Liver (tissue), 9 donors: ENCODE results near the gene JAGN1. TPM values are rescaled to one million over a fixed set of nuclear protein-coding genes. Genes with fewer than 3 reads are reported as not detected.
A peak's percentile ranks its signal among the peaks of the same experiment; 100 is the strongest.

Experiments
- DNase-seq: peaks from one replicate; pipeline ENCODE4 v3.0.0-alpha.2; 2017; ENCODE audit warnings: low spot score
- H3K27ac ChIP-seq, 2 donors: one replicate each; pipeline ENCODE4 v1.7.0; 2013; ENCODE audit warnings: inconsistent platforms in 2 of 2, low read length in 2 of 2, control low read depth in 1 of 2, low read depth in 1 of 2, mild to moderate bottlenecking in 1 of 2
- H3K27me3 ChIP-seq, 4 donors: one replicate each; pipeline versions ENCODE4 v1.6.1 to v1.7.0; 2013; ENCODE audit warnings: low read length in 3 of 4, inconsistent platforms in 1 of 4, mild to moderate bottlenecking in 1 of 4, moderate library complexity in 1 of 4; ENCODE audit not compliant: control insufficient read depth in 4 of 4, insufficient read depth in 4 of 4
- H3K36me3 ChIP-seq, 4 donors: one replicate each; pipeline versions ENCODE4 v1.6.1 to v1.7.0; 2013; ENCODE audit warnings: low read length in 3 of 4, mild to moderate bottlenecking in 3 of 4, low read depth in 1 of 4, moderate library complexity in 1 of 4; ENCODE audit not compliant: control insufficient read depth in 4 of 4, insufficient read depth in 3 of 4
- H3K4me1 ChIP-seq, 4 donors: one replicate each; pipeline versions ENCODE4 v1.6.1 to v1.7.0; 2013; ENCODE audit warnings: low read length in 3 of 4, mild to moderate bottlenecking in 3 of 4, moderate library complexity in 1 of 4; ENCODE audit not compliant: control insufficient read depth in 4 of 4, insufficient read depth in 4 of 4
- H3K4me3 ChIP-seq, 3 donors: one replicate each; pipeline versions ENCODE4 v1.6.1 to v1.7.0; 2013; ENCODE audit warnings: low read length in 3 of 3, control low read depth in 1 of 3, low read depth in 1 of 3, mild to moderate bottlenecking in 1 of 3
- H3K9ac ChIP-seq, 2 donors: one replicate each; pipeline ENCODE4 v1.7.0; 2013; ENCODE audit warnings: low read length in 2 of 2, mild to moderate bottlenecking in 2 of 2, moderate library complexity in 2 of 2, control low read depth in 1 of 2, low read depth in 1 of 2
- H3K9me3 ChIP-seq, 4 donors: one replicate each; pipeline versions ENCODE4 v1.6.1 to v1.7.0; 2013; ENCODE audit warnings: low read length in 3 of 4; ENCODE audit not compliant: control insufficient read depth in 4 of 4
- CTCF ChIP-seq: fragments of 150-350 bp; IDR thresholded peaks from 2 replicates; pipeline ENCODE4 v1.5.1; 2017; ENCODE audit warnings: improper control_type of control experiment, low read depth, low read length; ENCODE audit not compliant: missing input control
- EGR1 ChIP-seq, 2 donors: IDR thresholded peaks; 2 replicates each; pipeline ENCODE4 v1.6.1; 2016 to 2018; ENCODE audit warnings: antibody characterized with exemption in 2 of 2, low read depth in 2 of 2
- FOXA1 ChIP-seq: IDR thresholded peaks from 2 replicates; pipeline ENCODE4 v1.6.1; 2016; ENCODE audit warnings: antibody characterized with exemption
- GABPA ChIP-seq, 2 donors: IDR thresholded peaks in 1 of 2; conservative IDR thresholded peaks in 1 of 2; 2 replicates each; pipeline ENCODE4 v1.6.1; 2016; ENCODE audit warnings: antibody characterized with exemption in 2 of 2, mild to moderate bottlenecking in 1 of 2, moderate library complexity in 1 of 2
- HNF4A ChIP-seq, 2 donors: conservative IDR thresholded peaks; 2 replicates each; pipeline ENCODE4 v1.6.1; 2016; ENCODE audit warnings: antibody characterized with exemption in 2 of 2, mild to moderate bottlenecking in 2 of 2
- MAX ChIP-seq: IDR thresholded peaks from 2 replicates; pipeline ENCODE4 v1.6.1; 2016; ENCODE audit warnings: antibody characterized with exemption
- RAD21 ChIP-seq, 2 donors: IDR thresholded peaks; 2 replicates each; pipeline ENCODE4 v1.6.1; 2016; ENCODE audit warnings: antibody characterized with exemption in 2 of 2, mild to moderate bottlenecking in 2 of 2
- REST ChIP-seq: IDR thresholded peaks from 2 replicates; pipeline ENCODE4 v1.6.1; 2016; ENCODE audit warnings: antibody characterized with exemption, mild to moderate bottlenecking
- RXRA ChIP-seq, 2 donors: IDR thresholded peaks; 2 replicates each; pipeline ENCODE4 v1.6.1; 2017 to 2018; ENCODE audit warnings: antibody characterized with exemption in 2 of 2, mild to moderate bottlenecking in 1 of 2
- SP1 ChIP-seq: IDR thresholded peaks from 2 replicates; pipeline ENCODE4 v1.6.1; 2018; ENCODE audit warnings: antibody characterized with exemption, mild to moderate bottlenecking
- WGBS: extraction: QIAGEN DNeasy Blood & Tissue Kit; methylation state at CpG from one replicate; pipeline ENCODE4 v1.1.7; 2013; 5-methylcytosine and 5-hydroxymethylcytosine counted together
- polyA plus RNA-seq, 2 donors: library from polyadenylated mRNA; stranded (reverse) in 1 of 2; unstranded in 1 of 2; fragments of 200-250 nt in 1 of 2; fragments of >200 nt in 1 of 2; fragmentation: Nextera tagmentation in 1 of 2; extraction: Ambion mirVana in 1 of 2; gene quantifications; one replicate each; pipeline versions ENCODE4 v1.2.1 to v1.2.3, GENCODE V29; 2013 to 2015
- total RNA-seq, 2 donors: library from RNA; depleted of rRNA; stranded (reverse); fragments of >200 nt; gene quantifications; one replicate each; pipeline ENCODE4 v1.2.3, GENCODE V29; 2014
- donor health status: healthy.
- donor health status: healthy.
- donor health status: healthy.
- donor health status: healthy.
- donor health status: healthy.

Gene JAGN1
- total and polyA plus RNA-seq, 4 donors: 18.0 to 46.8 (median 30.6) TPM

GRCh38 chr3:9914559-9915253 lies 24.3 kb downstream of the JAGN1 start:
- DNase-seq: no peak
- H3K9ac ChIP-seq: no peak overlapping the region

More at GRCh38 chr3:9914559-9915253, 24.3 kb downstream of the JAGN1 start:
- no peaks in the 10 kb centered on the region for H3K27me3 ChIP-seq
- peak overlapping the region; percentile 16 to 67 (median 60) for H3K4me3 ChIP-seq
- no peaks in the 10 kb centered on the region for H3K9me3 ChIP-seq
- 20% methylated on average over 15 of the region's 15 CpGs for WGBS
- TF ChIP-seq MAX: no peak
- no peak for TF ChIP-seq RXRA (IDR thresholded peaks at IDR 0.05)
- no peak for TF ChIP-seq CTCF
- TF ChIP-seq GABPA (IDR thresholded peaks at IDR 0.05 in 1 of 2, conservative IDR thresholded peaks at IDR 0.05 in 1 of 2): no peak
- TF ChIP-seq FOXA1: no peak
- no peak for TF ChIP-seq HNF4A (conservative IDR thresholded peaks at IDR 0.05)
- TF ChIP-seq REST: no peak
- TF ChIP-seq EGR1 (IDR thresholded peaks at IDR 0.05; ENCODE audit: low read depth in 2 of 2): no peak
- TF ChIP-seq RAD21 (IDR thresholded peaks at IDR 0.05): no peak
- no peak for TF ChIP-seq SP1
- peak overlapping the region; percentile 79 to 89 for H3K27ac ChIP-seq
- H3K4me1 ChIP-seq: peaks cover 21 to 85% (median 64%) of the 10 kb centered on the region in 4 donors
- H3K36me3 ChIP-seq: peaks cover 0 to under 1% (median 0%) of the 10 kb centered on the region in 4 donors
